ENCODE measurements around the gene NUP214. TPM values are rescaled to one million over a fixed set of nuclear protein-coding genes. Genes with fewer than 3 reads are reported as not detected.

NUP214 gene
- polyA plus RNA-seq, 1 of the 3 experiments (the other 2 are of a cell fraction), result 8.0 TPM

- no peak overlapping the region for H3K4me3 ChIP-seq (ENCODE audit: low read depth in 2 of 2, low read length in 1 of 2)
- no peaks in the 10 kb centered on the region; the same call in 1 of the 2 replicates for H3K27me3 ChIP-seq (ENCODE audit: insufficient read depth)
- POLR2A ChIA-PET, result no interaction called here
- no peak overlapping the region for H2AFZ ChIP-seq (ENCODE audit: low read depth)
- H3K36me3 ChIP-seq (replicated peaks in 1 of 2; ENCODE audit: control insufficient read depth in 1 of 2, insufficient read depth in 2 of 2, low read length in 1 of 2), result no peaks in the 10 kb centered on the region
- H3K9me2 ChIP-seq, result no peaks in the 10 kb centered on the region
- no peak for DNase-seq
- H4K20me1 ChIP-seq (ENCODE audit: insufficient read depth), result no peaks in the 10 kb centered on the region
- no peak overlapping the region for H3K27ac ChIP-seq (ENCODE audit: low read depth in 2 of 2, low read length in 1 of 2)
- H3K79me2 ChIP-seq (ENCODE audit: insufficient read depth), result no peaks in the 10 kb centered on the region
- no peak overlapping the region for H3K9ac ChIP-seq
- WGBS (ENCODE audit: low lambda C conversion rate), result 74% methylated on average over 8 of the region's 8 CpGs
- H3F3A ChIP-seq (replicated peaks; ENCODE audit: insufficient read depth), result no peaks in the 10 kb centered on the region
- TF ChIP-seq USF2 (IDR thresholded peaks at IDR 0.05; ENCODE audit: borderline replicate concordance, low read depth, low read length) (no peak), RAD21 (IDR thresholded peaks at IDR 0.05; ENCODE audit: low read length) (no peak), ELF1 (IDR thresholded peaks at IDR 0.05) (no peak), POLR2AphosphoS5 (IDR thresholded peaks at IDR 0.05; ENCODE audit: low read depth, low read length) (no peak), SIN3A (IDR thresholded peaks at IDR 0.05; ENCODE audit: borderline replicate concordance, low read depth, low read length) (no peak)
- H3K9me3 ChIP-seq, result no peaks in the 10 kb centered on the region
- H3K4me2 ChIP-seq, result no peak overlapping the region
- H3K4me1 ChIP-seq (ENCODE audit: control insufficient read depth in 1 of 2, insufficient read depth in 2 of 2, low read depth in 1 of 2, low read length in 1 of 2), result no peaks in the 10 kb centered on the region; a peak in 1 of 4 replicates
- CTCF ChIA-PET, result interaction anchor here (0.9 kb wide), 1 partner anchor 48 kb away, joined by 7 read pairs; no protein-coding TSS in a partner anchor
Measured at GRCh38 chr9:131105952-131106351, 19.4 kb upstream of the NUP214 start.

GRCh38 chr9:131107760-131108159 is 17.6 kb upstream of the NUP214 start:
- H3K9me2 ChIP-seq, result no peaks in the 10 kb centered on the region
- POLR2A ChIA-PET, result interaction anchor here (0.8 kb wide), 1 partner anchor 18 kb away, joined by 3 read pairs; the partner anchor contains the start of gene NUP214
- no peaks in the 10 kb centered on the region for H3K79me2 ChIP-seq (ENCODE audit: insufficient read depth)
- H2AFZ ChIP-seq (ENCODE audit: low read depth), result no peak overlapping the region
- TF ChIP-seq ELF1 (IDR thresholded peaks at IDR 0.05) (no peak), FOSL2 (IDR thresholded peaks at IDR 0.05; ENCODE audit: borderline replicate concordance, low read depth) (no peak), RFX5 (IDR thresholded peaks at IDR 0.05; ENCODE audit: low read length) (no peak), EZH2phosphoT487 (IDR thresholded peaks at IDR 0.05; ENCODE audit: borderline replicate concordance, low read depth) (no peak), FOXM1 (IDR thresholded peaks at IDR 0.05; ENCODE audit: low read depth) (no peak), IRF3 (IDR thresholded peaks at IDR 0.05; ENCODE audit: low read depth, low read length) (no peak), CHD2 (IDR thresholded peaks at IDR 0.05; ENCODE audit: low read length, partially characterized antibody) (no peak), ZBTB33 (IDR thresholded peaks at IDR 0.05; ENCODE audit: borderline replicate concordance, low read depth) (no peak), JUND (IDR thresholded peaks at IDR 0.05) (no peak)
- WGBS (ENCODE audit: low lambda C conversion rate), result 78% methylated on average over 8 of the region's 8 CpGs
- H3K9ac ChIP-seq, result no peak overlapping the region
- no peaks in the 10 kb centered on the region for H4K20me1 ChIP-seq (ENCODE audit: insufficient read depth)
- H3K27me3 ChIP-seq (ENCODE audit: insufficient read depth), result no peaks in the 10 kb centered on the region; the same call in 1 of the 2 replicates
- no peaks in the 10 kb centered on the region for H3K4me1 ChIP-seq (ENCODE audit: control insufficient read depth in 1 of 2, insufficient read depth in 2 of 2, low read depth in 1 of 2, low read length in 1 of 2)
- H3K27ac ChIP-seq (ENCODE audit: low read depth in 2 of 2, low read length in 1 of 2), result no peak overlapping the region
- no peak overlapping the region for H3K4me2 ChIP-seq
- H3K36me3 ChIP-seq (replicated peaks in 1 of 2; ENCODE audit: control insufficient read depth in 1 of 2, insufficient read depth in 2 of 2, low read length in 1 of 2), result no peaks in the 10 kb centered on the region
- CTCF ChIA-PET, result interaction anchor here (1.9 kb wide), 1 partner anchor 50 kb away, joined by 9 read pairs; no protein-coding TSS in a partner anchor
- no peaks in the 10 kb centered on the region for H3F3A ChIP-seq (replicated peaks; ENCODE audit: insufficient read depth)
- DNase-seq, result peak; percentile 8
- H3K9me3 ChIP-seq, result no peaks in the 10 kb centered on the region
- H3K4me3 ChIP-seq (ENCODE audit: low read depth in 2 of 2, low read length in 1 of 2), result no peak overlapping the region

Measured in SK-N-SH (cell line).